ENCODE results near the gene ADTRP.

DNA sequence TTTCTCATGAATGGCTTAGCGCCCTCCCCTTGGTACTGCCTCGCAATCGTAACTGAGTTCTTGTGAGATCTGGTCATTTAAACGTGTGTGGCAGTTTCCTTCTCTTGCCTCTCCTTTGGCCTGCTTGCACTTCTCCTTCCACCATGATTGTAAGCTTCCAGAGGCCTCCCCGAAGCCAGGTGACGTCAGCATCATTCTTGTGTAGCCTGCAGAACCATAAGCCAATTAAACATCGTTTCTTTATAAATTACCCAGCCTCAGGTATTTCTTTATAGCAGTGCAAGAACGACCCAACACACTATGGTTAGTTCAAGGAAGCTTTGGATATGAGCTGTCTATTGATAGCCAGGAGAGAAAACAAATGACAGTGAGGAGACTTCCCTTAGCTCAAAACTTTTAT lies 29.5 kb upstream of the ADTRP start:
- TF ChIP-seq, protein P1, sequence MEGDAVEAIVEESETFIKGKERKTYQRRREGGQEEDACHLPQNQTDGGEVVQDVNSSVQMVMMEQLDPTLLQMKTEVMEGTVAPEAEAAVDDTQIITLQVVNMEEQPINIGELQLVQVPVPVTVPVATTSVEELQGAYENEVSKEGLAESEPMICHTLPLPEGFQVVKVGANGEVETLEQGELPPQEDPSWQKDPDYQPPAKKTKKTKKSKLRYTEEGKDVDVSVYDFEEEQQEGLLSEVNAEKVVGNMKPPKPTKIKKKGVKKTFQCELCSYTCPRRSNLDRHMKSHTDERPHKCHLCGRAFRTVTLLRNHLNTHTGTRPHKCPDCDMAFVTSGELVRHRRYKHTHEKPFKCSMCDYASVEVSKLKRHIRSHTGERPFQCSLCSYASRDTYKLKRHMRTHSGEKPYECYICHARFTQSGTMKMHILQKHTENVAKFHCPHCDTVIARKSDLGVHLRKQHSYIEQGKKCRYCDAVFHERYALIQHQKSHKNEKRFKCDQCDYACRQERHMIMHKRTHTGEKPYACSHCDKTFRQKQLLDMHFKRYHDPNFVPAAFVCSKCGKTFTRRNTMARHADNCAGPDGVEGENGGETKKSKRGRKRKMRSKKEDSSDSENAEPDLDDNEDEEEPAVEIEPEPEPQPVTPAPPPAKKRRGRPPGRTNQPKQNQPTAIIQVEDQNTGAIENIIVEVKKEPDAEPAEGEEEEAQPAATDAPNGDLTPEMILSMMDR (IDR thresholded peaks at IDR 0.05 in 8 of 11, conservative IDR thresholded peaks at IDR 0.05 in 3 of 11), result no peak
- no peak for TF ChIP-seq POLR2A (IDR thresholded peaks at IDR 0.05)
